ENCODE data around the gene FILIP1.

- TF ChIP-seq CTCF (IDR thresholded peaks at IDR 0.05 in 4 of 5, conservative IDR thresholded peaks at IDR 0.05 in 1 of 5) = no peak
- no peak for TF ChIP-seq POLR2A (IDR thresholded peaks at IDR 0.05)
Measured at GRCh38 chr6:75458895-75459294, 34.7 kb downstream of the FILIP1 start.
